ENCODE results near the gene CBFA2T2. TPM values are rescaled to one million over a fixed set of nuclear protein-coding genes. Genes with fewer than 3 reads are reported as not detected.
"Not testable (repeated sequence)": the region's sequence is repeated elsewhere in the genome, so short reads cannot be mapped to it uniquely, and the experiment has no call there.

Gene CBFA2T2
- total and polyA plus RNA-seq, 12 donors, result 5.3 to 16.7 (median 9.4) TPM

DNA sequence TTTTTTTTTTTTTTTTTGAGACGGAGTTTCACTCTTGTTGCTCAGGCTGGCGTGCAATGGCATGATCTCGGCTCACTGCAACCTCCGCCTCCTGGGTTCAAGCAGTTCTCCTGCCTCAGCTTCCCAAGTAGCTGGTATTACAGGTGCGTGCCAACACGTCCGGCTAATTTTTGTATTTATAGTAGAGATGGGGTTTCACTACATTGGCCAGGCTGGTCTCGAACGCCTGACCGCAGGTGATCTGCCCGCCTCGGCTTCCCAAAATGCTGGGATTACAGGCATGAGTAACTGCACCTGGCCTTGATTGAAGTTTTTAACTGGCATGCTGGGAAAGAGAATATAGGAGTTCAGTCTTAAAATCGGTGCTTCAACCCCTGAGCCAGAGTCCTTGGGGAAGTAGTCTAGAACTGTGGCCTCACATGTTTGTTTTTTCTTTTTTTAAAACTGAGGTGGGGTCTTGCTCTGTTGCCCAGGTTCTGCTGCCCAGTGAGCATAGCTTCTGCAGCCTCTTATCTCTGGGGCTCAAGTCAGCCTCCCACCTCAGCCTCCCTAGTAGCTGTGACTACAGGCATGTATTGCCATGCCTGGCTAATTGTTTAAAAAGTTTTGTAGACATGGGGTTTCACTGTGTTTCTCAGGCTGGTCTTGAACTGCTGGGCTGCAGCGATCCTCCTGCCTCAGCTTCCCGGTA lies 3.3 kb downstream of the CBFA2T2 start:
- H3K27me3 ChIP-seq, result no peaks in the 10 kb centered on the region
- intact Hi-C loops (cut with DNase I), result no loop called here
- H3K4me1 ChIP-seq (replicated peaks in 1 of 2), result peaks cover 16 to 19% of the 10 kb centered on the region in 2 donors
- WGBS, 4 donors, result 92 to 96% (median 95%) methylated on average over 15 of the region's 15 CpGs
- H3K27ac ChIP-seq, result no peak overlapping the region
- no peaks in the 10 kb centered on the region for H3K36me3 ChIP-seq (replicated peaks in 1 of 2)
- DNase-seq, result no peak
- no peak overlapping the region for H3K4me3 ChIP-seq
- H3K9me3 ChIP-seq (replicated peaks in 1 of 3), result no peaks in the 10 kb centered on the region
- TF ChIP-seq, protein P1, sequence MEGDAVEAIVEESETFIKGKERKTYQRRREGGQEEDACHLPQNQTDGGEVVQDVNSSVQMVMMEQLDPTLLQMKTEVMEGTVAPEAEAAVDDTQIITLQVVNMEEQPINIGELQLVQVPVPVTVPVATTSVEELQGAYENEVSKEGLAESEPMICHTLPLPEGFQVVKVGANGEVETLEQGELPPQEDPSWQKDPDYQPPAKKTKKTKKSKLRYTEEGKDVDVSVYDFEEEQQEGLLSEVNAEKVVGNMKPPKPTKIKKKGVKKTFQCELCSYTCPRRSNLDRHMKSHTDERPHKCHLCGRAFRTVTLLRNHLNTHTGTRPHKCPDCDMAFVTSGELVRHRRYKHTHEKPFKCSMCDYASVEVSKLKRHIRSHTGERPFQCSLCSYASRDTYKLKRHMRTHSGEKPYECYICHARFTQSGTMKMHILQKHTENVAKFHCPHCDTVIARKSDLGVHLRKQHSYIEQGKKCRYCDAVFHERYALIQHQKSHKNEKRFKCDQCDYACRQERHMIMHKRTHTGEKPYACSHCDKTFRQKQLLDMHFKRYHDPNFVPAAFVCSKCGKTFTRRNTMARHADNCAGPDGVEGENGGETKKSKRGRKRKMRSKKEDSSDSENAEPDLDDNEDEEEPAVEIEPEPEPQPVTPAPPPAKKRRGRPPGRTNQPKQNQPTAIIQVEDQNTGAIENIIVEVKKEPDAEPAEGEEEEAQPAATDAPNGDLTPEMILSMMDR (IDR thresholded peaks at IDR 0.05), result no peak
- no peak for TF ChIP-seq POLR2A (IDR thresholded peaks at IDR 0.05)

DNA sequence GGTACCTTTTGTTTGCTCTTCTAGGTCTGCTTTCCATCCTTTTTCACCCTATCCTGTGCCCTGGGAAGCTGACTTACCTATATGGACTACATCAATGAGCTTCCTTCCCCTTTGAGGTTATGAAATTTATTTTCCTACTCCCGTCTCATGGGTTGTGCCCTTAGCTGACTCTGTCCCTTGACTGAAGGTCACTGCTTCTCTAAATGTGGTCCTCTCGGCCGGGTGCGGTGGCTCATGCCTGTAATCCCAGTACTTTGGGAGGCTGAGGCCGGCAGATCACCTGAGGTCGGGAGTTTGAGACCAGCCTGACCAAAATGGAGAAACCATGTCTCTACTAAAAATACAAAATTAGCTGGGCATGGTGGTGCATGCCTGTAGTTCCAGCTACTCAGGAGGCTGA lies 6.9 kb downstream of the CBFA2T2 start:
- H3K9me3 ChIP-seq (replicated peaks in 1 of 3); H3K36me3 ChIP-seq (replicated peaks in 1 of 2); H3K4me3 ChIP-seq; intact Hi-C loops (cut with DNase I); H3K27me3 ChIP-seq; H3K27ac ChIP-seq; DNase-seq: not testable (repeated sequence)
- WGBS, 4 donors, result 51 to 65% (median 58%) methylated on average over 6 of the region's 6 CpGs
- H3K4me1 ChIP-seq (replicated peaks in 1 of 2), result peaks cover 6 to 22% of the 10 kb centered on the region in 2 donors

DNA sequence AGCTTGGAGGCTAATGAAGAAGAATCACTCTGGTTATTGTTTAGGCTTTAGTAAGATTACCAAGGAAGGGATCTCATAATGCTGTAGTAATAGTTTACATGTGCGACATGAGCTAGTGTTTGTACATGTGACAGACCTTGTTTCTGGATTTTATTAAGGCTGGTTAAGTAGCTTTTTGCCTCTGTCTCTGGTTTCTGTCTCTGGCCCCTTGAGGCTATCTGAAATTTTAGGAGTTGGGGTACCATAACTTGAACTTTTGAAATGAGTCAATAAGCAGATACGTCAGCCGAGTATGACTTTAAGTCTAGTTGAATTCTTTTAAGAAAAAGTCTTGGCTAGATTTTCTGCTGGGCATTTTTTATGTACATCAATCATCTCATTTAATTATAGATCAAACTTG lies 9.5 kb downstream of the CBFA2T2 start:
- no peak overlapping the region for H3K27ac ChIP-seq
- H3K27me3 ChIP-seq, result no peaks in the 10 kb centered on the region
- peaks cover 6 to 22% of the 10 kb centered on the region in 2 donors for H3K4me1 ChIP-seq (replicated peaks in 1 of 2)
- no peaks in the 10 kb centered on the region for H3K36me3 ChIP-seq (replicated peaks in 1 of 2)
- no peak for DNase-seq
- H3K9me3 ChIP-seq (replicated peaks in 1 of 3), result no peaks in the 10 kb centered on the region
- H3K4me3 ChIP-seq, result no peak overlapping the region
- no peak for TF ChIP-seq POLR2A (IDR thresholded peaks at IDR 0.05)
- TF ChIP-seq, protein P1 (IDR thresholded peaks at IDR 0.05), result no peak
- 58 to 81% (median 63%) methylated on average over 3 of the region's 3 CpGs for WGBS, 4 donors
- intact Hi-C loops (cut with DNase I), result no loop called here

DNA sequence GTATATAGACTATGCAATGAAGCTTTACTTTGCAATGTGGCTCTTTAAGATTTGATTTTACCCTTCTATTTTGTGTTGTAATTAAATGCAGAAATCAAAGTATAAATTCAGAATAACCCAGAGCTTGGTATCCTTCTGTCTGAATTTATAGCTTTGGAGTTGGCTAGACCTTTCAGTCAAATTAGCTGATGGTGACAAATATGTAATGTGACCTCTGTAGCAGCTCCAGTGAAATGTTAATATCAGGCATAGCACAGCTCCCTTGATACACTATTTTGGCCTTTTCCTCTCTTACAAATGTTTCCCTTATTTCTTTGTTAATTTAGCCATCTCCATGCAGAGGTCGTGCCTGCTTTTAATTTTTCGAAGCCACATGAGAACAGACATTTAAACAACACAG lies 11.1 kb downstream of the CBFA2T2 start:
- no peaks in the 10 kb centered on the region for H3K27me3 ChIP-seq
- H3K9me3 ChIP-seq (replicated peaks in 1 of 3), result no peaks in the 10 kb centered on the region
- no peak overlapping the region for H3K27ac ChIP-seq
- intact Hi-C loops (cut with DNase I), result no loop called here
- TF ChIP-seq POLR2A (IDR thresholded peaks at IDR 0.05), result no peak
- TF ChIP-seq, protein P1 (IDR thresholded peaks at IDR 0.05), result no peak
- peaks cover 6 to 22% of the 10 kb centered on the region in 2 donors for H3K4me1 ChIP-seq (replicated peaks in 1 of 2)
- no peaks in the 10 kb centered on the region for H3K36me3 ChIP-seq (replicated peaks in 1 of 2)
- DNase-seq, result no peak
- no peak overlapping the region for H3K4me3 ChIP-seq
- 69 to 74% (median 71%) methylated on average over 2 of the region's 2 CpGs for WGBS, 4 donors

DNA sequence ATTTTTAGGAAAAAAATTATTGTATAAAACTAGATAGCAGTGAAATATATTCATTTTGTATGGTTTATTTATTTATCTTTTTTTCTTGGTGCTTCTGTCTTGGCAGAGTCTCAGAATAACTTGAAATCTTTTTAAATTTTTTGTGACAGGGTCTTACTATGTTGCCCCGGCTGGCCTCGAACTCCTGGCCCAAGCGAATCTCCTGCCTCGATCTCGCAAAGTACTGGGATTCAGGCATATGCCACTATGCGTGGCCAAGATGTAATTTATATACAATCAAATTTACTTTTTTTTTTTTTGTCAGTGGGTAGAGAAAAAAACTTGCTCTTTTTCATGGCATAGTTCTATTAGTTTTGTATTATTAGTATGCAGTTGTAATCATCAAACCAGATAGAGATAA lies 13.7 kb downstream of the CBFA2T2 start:
- DNase-seq, result no peak
- Histone ChIP-seq H3K9me3 (replicated peaks in 1 of 3) (no peaks in the 10 kb centered on the region), H3K36me3 (replicated peaks in 1 of 2) (no peaks in the 10 kb centered on the region), H3K4me3 (no peak overlapping the region), H3K27me3 (no peaks in the 10 kb centered on the region), H3K27ac (no peak overlapping the region), H3K4me1 (replicated peaks in 1 of 2) (peaks cover 6 to 19% of the 10 kb centered on the region in 2 donors)
- intact Hi-C loops (cut with DNase I), result no loop called here
- TF ChIP-seq POLR2A (IDR thresholded peaks at IDR 0.05), result no peak
- TF ChIP-seq, protein P1 (IDR thresholded peaks at IDR 0.05), result no peak
- WGBS, 4 donors, result 94 to 97% (median 95%) methylated on average over 6 of the region's 6 CpGs
